ENCODE measurements around the gene ZNF697. TPM values are rescaled to one million over a fixed set of nuclear protein-coding genes. Genes with fewer than 3 reads are reported as not detected.

ZNF697 gene
- total RNA-seq, 1 donor from 2014 or later, result 8.3 TPM

- no peak overlapping the region for H3K27ac ChIP-seq
- Mint-ChIP-seq H3K27me3 (ENCODE audit: insufficient read depth, low read depth) (peaks cover 4% of the 10 kb centered on the region), H3K36me3 (no peaks in the 10 kb centered on the region), H3K4me1 (peaks cover 4% of the 10 kb centered on the region), H3K9me3 (no peaks in the 10 kb centered on the region), H3K27ac (no peak overlapping the region), H3K4me3 (no peak overlapping the region)
- no peak overlapping the region for H3K4me3 ChIP-seq
- H3K79me2 ChIP-seq (ENCODE audit: low read depth), result no peaks in the 10 kb centered on the region
- TF ChIP-seq EZH2phosphoT487 (IDR thresholded peaks at IDR 0.05), result no peak
- TF ChIP-seq EZH2 (IDR thresholded peaks at IDR 0.05), result no peak
- TF ChIP-seq, protein P1, sequence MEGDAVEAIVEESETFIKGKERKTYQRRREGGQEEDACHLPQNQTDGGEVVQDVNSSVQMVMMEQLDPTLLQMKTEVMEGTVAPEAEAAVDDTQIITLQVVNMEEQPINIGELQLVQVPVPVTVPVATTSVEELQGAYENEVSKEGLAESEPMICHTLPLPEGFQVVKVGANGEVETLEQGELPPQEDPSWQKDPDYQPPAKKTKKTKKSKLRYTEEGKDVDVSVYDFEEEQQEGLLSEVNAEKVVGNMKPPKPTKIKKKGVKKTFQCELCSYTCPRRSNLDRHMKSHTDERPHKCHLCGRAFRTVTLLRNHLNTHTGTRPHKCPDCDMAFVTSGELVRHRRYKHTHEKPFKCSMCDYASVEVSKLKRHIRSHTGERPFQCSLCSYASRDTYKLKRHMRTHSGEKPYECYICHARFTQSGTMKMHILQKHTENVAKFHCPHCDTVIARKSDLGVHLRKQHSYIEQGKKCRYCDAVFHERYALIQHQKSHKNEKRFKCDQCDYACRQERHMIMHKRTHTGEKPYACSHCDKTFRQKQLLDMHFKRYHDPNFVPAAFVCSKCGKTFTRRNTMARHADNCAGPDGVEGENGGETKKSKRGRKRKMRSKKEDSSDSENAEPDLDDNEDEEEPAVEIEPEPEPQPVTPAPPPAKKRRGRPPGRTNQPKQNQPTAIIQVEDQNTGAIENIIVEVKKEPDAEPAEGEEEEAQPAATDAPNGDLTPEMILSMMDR (IDR thresholded peaks at IDR 0.05), result no peak
- peak; percentile 60 for DNase-seq (ENCODE audit: low spot score)
- peaks cover 14% of the 10 kb centered on the region for H3K4me1 ChIP-seq
- no peaks in the 10 kb centered on the region for H3K27me3 ChIP-seq
- no peak overlapping the region for H3K9ac ChIP-seq
- no peaks in the 10 kb centered on the region for H4K20me1 ChIP-seq (ENCODE audit: low read depth)
- no peaks in the 10 kb centered on the region for H3F3A ChIP-seq (ENCODE audit: low read depth)
- no peaks in the 10 kb centered on the region for H3K9me3 ChIP-seq (ENCODE audit: low read depth)
- no peak overlapping the region for H3K4me2 ChIP-seq
- H2AFZ ChIP-seq (replicated peaks), result peak overlapping the region; percentile 56
- no peaks in the 10 kb centered on the region for H3K36me3 ChIP-seq
Observed at GRCh38 chr1:119659628-119660027, 11.6 kb upstream of the ZNF697 start.

DNA sequence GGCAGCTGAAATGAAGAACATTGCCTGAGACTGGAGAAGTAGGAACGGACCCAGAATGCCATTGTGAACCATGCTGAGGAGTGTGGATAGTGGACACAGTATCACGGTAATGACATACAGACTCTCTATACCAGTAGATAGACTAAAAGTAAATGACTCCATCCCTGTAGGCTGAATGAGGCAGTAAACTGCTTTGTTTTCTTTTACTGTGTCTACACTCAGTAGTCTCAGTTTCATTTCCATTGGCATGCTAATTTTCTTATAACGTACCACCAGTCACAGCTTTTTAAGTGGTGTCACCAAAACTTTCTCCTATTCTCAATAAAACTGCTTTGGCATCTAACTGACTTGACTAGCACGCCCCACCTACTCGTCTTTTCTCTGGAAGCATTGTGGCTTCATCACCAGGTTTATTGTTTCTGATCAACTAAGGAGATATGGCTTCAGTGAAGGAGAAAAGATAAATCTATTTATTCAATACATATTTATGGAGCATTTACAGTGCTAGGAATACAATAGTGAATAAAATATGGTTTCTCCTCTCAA, 8.4 kb upstream of the ZNF697 start:
- no peaks in the 10 kb centered on the region for H3F3A ChIP-seq (ENCODE audit: low read depth)
- H3K36me3 ChIP-seq, result no peaks in the 10 kb centered on the region
- Mint-ChIP-seq H3K4me3 (no peak overlapping the region), H3K9me3 (no peaks in the 10 kb centered on the region), H3K27ac (no peak overlapping the region), H3K4me1 (no peaks in the 10 kb centered on the region), H3K36me3 (no peaks in the 10 kb centered on the region), H3K27me3 (ENCODE audit: insufficient read depth, low read depth) (peaks cover 4% of the 10 kb centered on the region)
- H3K79me2 ChIP-seq (ENCODE audit: low read depth), result no peaks in the 10 kb centered on the region
- no peaks in the 10 kb centered on the region for H3K9me3 ChIP-seq (ENCODE audit: low read depth)
- H3K9ac ChIP-seq, result no peak overlapping the region
- no peak for DNase-seq (ENCODE audit: low spot score)
- H3K4me2 ChIP-seq, result no peak overlapping the region
- TF ChIP-seq EZH2phosphoT487 (IDR thresholded peaks at IDR 0.05) (no peak), EZH2 (IDR thresholded peaks at IDR 0.05) (no peak)
- TF ChIP-seq, protein P1 (IDR thresholded peaks at IDR 0.05), result no peak
- no peak overlapping the region for H3K4me3 ChIP-seq
- H3K27ac ChIP-seq, result no peak overlapping the region
- no peak overlapping the region for H2AFZ ChIP-seq (replicated peaks)
- H3K27me3 ChIP-seq, result no peaks in the 10 kb centered on the region
- peaks cover 14% of the 10 kb centered on the region for H3K4me1 ChIP-seq
- no peaks in the 10 kb centered on the region for H4K20me1 ChIP-seq (ENCODE audit: low read depth)

- Mint-ChIP-seq H3K4me3 (no peak overlapping the region), H3K4me1 (peaks cover 2% of the 10 kb centered on the region), H3K36me3 (no peaks in the 10 kb centered on the region), H3K27ac (no peak overlapping the region), H3K9me3 (no peaks in the 10 kb centered on the region), H3K27me3 (ENCODE audit: insufficient read depth, low read depth) (peaks cover 4% of the 10 kb centered on the region)
- Histone ChIP-seq H3K9me3 (ENCODE audit: low read depth) (no peaks in the 10 kb centered on the region), H4K20me1 (ENCODE audit: low read depth) (no peaks in the 10 kb centered on the region), H3K79me2 (ENCODE audit: low read depth) (no peaks in the 10 kb centered on the region), H3K4me3 (no peak overlapping the region), H3K27ac (no peak overlapping the region), H2AFZ (replicated peaks) (no peak overlapping the region), H3K27me3 (peaks cover 6% of the 10 kb centered on the region), H3F3A (ENCODE audit: low read depth) (no peaks in the 10 kb centered on the region), H3K4me1 (peaks cover 19% of the 10 kb centered on the region), H3K9ac (no peak overlapping the region), H3K4me2 (no peak overlapping the region), H3K36me3 (no peaks in the 10 kb centered on the region)
- DNase-seq (ENCODE audit: low spot score), result no peak
- TF ChIP-seq, protein P1 (IDR thresholded peaks at IDR 0.05), result no peak
- TF ChIP-seq EZH2phosphoT487 (IDR thresholded peaks at IDR 0.05), result no peak
- TF ChIP-seq EZH2 (IDR thresholded peaks at IDR 0.05), result no peak
Observed at GRCh38 chr1:119655154-119655553, 7.1 kb upstream of the ZNF697 start.

All from neural progenitor cell (in vitro differentiated cells).